GM12878 (cell line): ENCODE measurements around the gene NKX1-1. TPM values are rescaled to one million over a fixed set of nuclear protein-coding genes. Genes with fewer than 3 reads are reported as not detected.

Experiments used
- ATAC-seq: fragments of 200-7000 bp; cut with Tn5 transposase; 3 replicates; pipeline ENCODE4 v1.9.1; 2020; ENCODE audit warnings: mild to moderate bottlenecking, moderate library complexity
- BruUV-seq: library from RNA; stranded (reverse); fragments of 400-500 nt; replicated peaks from 2 replicates; lab custom pipeline; 2021; lab: Mats Ljungman, UMichigan
- CTCF ChIA-PET: fragments of 300-600 bp; sonication (Branson Sonifier 250); formaldehyde crosslinking; extraction: SDS; loops from one replicate; lab custom pipeline; 2021; ENCODE audit warnings: inconsistent platforms; lab: Yijun Ruan, JAX
- POLR2A ChIA-PET: fragments of 350-600 bp; formaldehyde crosslinking; extraction: SDS; loops from one replicate; lab custom pipeline; 2021; ENCODE audit warnings: inconsistent platforms; lab: Charles Lee
- RAD21 ChIA-PET: fragments of 300-600 bp; sonication (Branson Sonifier 250); formaldehyde crosslinking; loops from one replicate; lab custom pipeline; 2023; ENCODE audit warnings: antibody characterized with exemption; ENCODE audit not compliant: unreplicated experiment; lab: Charles Lee
- SMC1A ChIA-PET: fragments of 300-600 bp; sonication (Branson Sonifier 250); formaldehyde crosslinking; loops from one replicate; lab custom pipeline; 2023; ENCODE audit not compliant: unreplicated experiment, uncharacterized antibody; lab: Charles Lee
- DNase-seq: peaks from one replicate; pipeline ENCODE4 v3.0.0-alpha.2; 2011; ENCODE audit warnings: low read depth, low spot score
- FAIRE-seq: peaks from 3 replicates; lab custom pipeline; 2011; peaks lifted over from hg19 to GRCh38; lab: Jason Lieb, UNC
- H2AFZ ChIP-seq: 2 replicates; pipeline ENCODE4 v1.6.0; 2011; ENCODE audit warnings: low read depth, low read length, control low read depth; ENCODE audit not compliant: control insufficient read depth
- H3K27ac ChIP-seq: 2 replicates; pipeline ENCODE4 v1.5.1; 2011; ENCODE audit warnings: control low read depth; ENCODE audit not compliant: control insufficient read depth, insufficient read depth
- H3K27me3 ChIP-seq, 2 experiments: replicated peaks in 1 of 2; 2 replicates each; pipeline versions ENCODE4 v1.6.0 to v1.6.1; 2011; ENCODE audit warnings: low read length in 1 of 2; ENCODE audit not compliant: control insufficient read depth in 2 of 2, insufficient read depth in 2 of 2
- H3K36me3 ChIP-seq, 2 experiments: 2 replicates each; pipeline ENCODE4 v1.5.1; 2011; ENCODE audit warnings: low read length in 1 of 2; ENCODE audit not compliant: control insufficient read depth in 2 of 2, insufficient read depth in 2 of 2
- H3K4me1 ChIP-seq: 2 replicates; pipeline ENCODE4 v1.6.1; 2011; ENCODE audit warnings: mild to moderate bottlenecking, low read length, moderate library complexity, mixed read lengths; ENCODE audit not compliant: control insufficient read depth, insufficient read depth
- H3K4me2 ChIP-seq: 2 replicates; pipeline ENCODE4 v1.6.0; 2011; ENCODE audit warnings: control low read depth; ENCODE audit not compliant: control insufficient read depth, insufficient read depth
- H3K4me3 ChIP-seq: fragments of 200-600 bp; sonication (generic); 2 replicates; pipeline ENCODE4 v1.5.1; 2016
- H3K79me2 ChIP-seq: 2 replicates; pipeline ENCODE4 v1.6.0; 2011; ENCODE audit warnings: low read length; ENCODE audit not compliant: control insufficient read depth, insufficient read depth
- H3K9ac ChIP-seq: 2 replicates; pipeline ENCODE4 v1.8.0; 2011; ENCODE audit warnings: low read length, control low read depth, mixed read lengths; ENCODE audit not compliant: control insufficient read depth, insufficient read depth
- H3K9me3 ChIP-seq: replicated peaks from 3 replicates; pipeline ENCODE4 v1.5.1; 2011; ENCODE audit warnings: mild to moderate bottlenecking, low read length; ENCODE audit not compliant: control insufficient read depth, insufficient read depth
- H4K20me1 ChIP-seq: 2 replicates; pipeline ENCODE4 v1.6.0; 2011; ENCODE audit not compliant: control insufficient read depth, insufficient read depth
- BMI1 ChIP-seq: fragments of 450-650 bp; IDR thresholded peaks from 2 replicates; pipeline ENCODE4 v1.6.1; 2016; ENCODE audit warnings: mild to moderate bottlenecking, moderate library complexity, borderline replicate concordance
- CHD1 ChIP-seq: IDR thresholded peaks from 2 replicates; pipeline ENCODE4 v1.6.1; 2012; ENCODE audit warnings: low read depth, low read length, improper control_type of control experiment
- FOXK2 ChIP-seq: fragments of 450-650 bp; IDR thresholded peaks from 2 replicates; pipeline ENCODE4 v1.6.1; 2017; ENCODE audit warnings: mild to moderate bottlenecking, moderate library complexity
- FOXM1 ChIP-seq: IDR thresholded peaks from 2 replicates; pipeline ENCODE4 v1.6.1; 2012; ENCODE audit warnings: low read depth, mild to moderate bottlenecking, inconsistent platforms, low read length, moderate library complexity
- HSF1 ChIP-seq: fragments of 150-350 bp; IDR thresholded peaks from 2 replicates; pipeline ENCODE4 v1.6.1; 2014; ENCODE audit warnings: mild to moderate bottlenecking, low read depth, low read length
- IRF4 ChIP-seq: IDR thresholded peaks from 2 replicates; pipeline ENCODE4 v1.6.1; 2011; ENCODE audit warnings: low read depth, low read length
- MEF2B ChIP-seq: fragments of 450-650 bp; IDR thresholded peaks from 2 replicates; pipeline ENCODE4 v1.6.1; 2018; ENCODE audit warnings: mild to moderate bottlenecking, moderate library complexity; ENCODE audit not compliant: partially characterized antibody, poor library complexity, severe bottlenecking
- MTA2 ChIP-seq: fragments of 450-650 bp; IDR thresholded peaks from 2 replicates; pipeline ENCODE4 v1.6.1; 2016; ENCODE audit warnings: low read depth, mild to moderate bottlenecking, moderate library complexity
- MYC ChIP-seq: IDR thresholded peaks from 2 replicates; pipeline ENCODE4 v1.6.1; 2011; ENCODE audit warnings: mild to moderate bottlenecking, low read length, moderate library complexity, inconsistent platforms; ENCODE audit not compliant: insufficient read depth, insufficient replicate concordance, insufficient read length, severe bottlenecking
- NBN ChIP-seq: fragments of 450-650 bp; IDR thresholded peaks from 2 replicates; pipeline ENCODE4 v1.6.1; 2016
- NFIC ChIP-seq: IDR thresholded peaks from 2 replicates; pipeline ENCODE4 v1.6.1; 2012; ENCODE audit warnings: low read depth, mild to moderate bottlenecking, inconsistent platforms, low read length, moderate library complexity
- NR2C2 ChIP-seq: IDR thresholded peaks from 2 replicates; pipeline ENCODE4 v1.6.1; 2011; ENCODE audit warnings: borderline replicate concordance, low read depth; ENCODE audit not compliant: control insufficient read depth, insufficient read length
- PML ChIP-seq: IDR thresholded peaks from 2 replicates; pipeline ENCODE4 v1.6.1; 2012; ENCODE audit warnings: low read length, inconsistent platforms
- RAD21 ChIP-seq: IDR thresholded peaks from 2 replicates; pipeline ENCODE4 v1.6.1; 2011; ENCODE audit warnings: mild to moderate bottlenecking, low read depth, low read length, moderate library complexity; ENCODE audit not compliant: insufficient read depth
- RAD51 ChIP-seq: fragments of 450-650 bp; IDR thresholded peaks from 2 replicates; pipeline ENCODE4 v1.6.1; 2016; ENCODE audit warnings: moderate library complexity, mild to moderate bottlenecking, inconsistent platforms
- RUNX3 ChIP-seq: IDR thresholded peaks from 2 replicates; pipeline ENCODE4 v1.6.1; 2012; ENCODE audit warnings: low read length, inconsistent platforms
- ZBED1 ChIP-seq: IDR thresholded peaks from 2 replicates; pipeline ENCODE4 v1.6.1; 2016; ENCODE audit warnings: borderline replicate concordance
- ZNF384 ChIP-seq: IDR thresholded peaks from 2 replicates; pipeline ENCODE4 v1.6.1; 2012; ENCODE audit warnings: low read depth, mild to moderate bottlenecking, low read length, improper control_type of control experiment, borderline replicate concordance
- ZSCAN29 ChIP-seq: fragments of 450-650 bp; IDR thresholded peaks from 2 replicates; pipeline ENCODE4 v1.6.1; 2017; ENCODE audit warnings: mild to moderate bottlenecking, moderate library complexity
- WGBS: methylation state at CpG from one replicate; pipeline ENCODE4 v1.1.6; 2016; ENCODE audit warnings: low lambda C conversion rate; ENCODE audit not compliant: insufficient replicate concordance, insufficient coverage; ENCODE audit errors: missing lambda C conversion rate; 5-methylcytosine and 5-hydroxymethylcytosine counted together
- in situ Hi-C: fragments of 300-500 bp; cut with MboI; formaldehyde crosslinking; loops from 9 replicates; pipeline ENCODE4 v1.14.3; 2018; ENCODE audit warnings: mixed read lengths
- intact Hi-C: fragments of 100-400 bp; cut with micrococcal nuclease; formaldehyde crosslinking; loops from one replicate; pipeline ENCODE4 v1.14.2; 2022; ENCODE audit not compliant: unreplicated experiment
- polyA plus RNA-seq, 11 experiments: library from polyadenylated mRNA; depleted of rRNA in 4 of 11; unstranded in 6 of 11; stranded (reverse) in 5 of 11; fragments of >200 nt; fragmentation: Nextera tagmentation in 4 of 11; fragmentation: Illumina TruSeq in 1 of 11; extraction: Ambion mirVana in 4 of 11; extraction: Trizol in 1 of 11; gene quantifications; 1 replicate in 1 of 11; 2 replicates in 10 of 11; pipeline versions ENCODE4 v1.2.1 to v1.2.3, GENCODE V29; 2011 to 2016; ENCODE audit warnings: inconsistent platforms in 2 of 11, missing spikeins in 2 of 11, low read depth in 1 of 11
- total RNA-seq, 4 experiments: library from RNA; depleted of rRNA in 3 of 4; stranded (reverse); fragments of >200 nt in 3 of 4; fragmentation: Illumina TruSeq in 1 of 4; extraction: Trizol in 1 of 4; gene quantifications; 2 replicates each; pipeline versions ENCODE4 v1.2.1 to v1.2.3, GENCODE V29; 2013 to 2021

Gene NKX1-1
- total and polyA plus RNA-seq, 10 of the 15 experiments (the other 5 are each of a cell fraction or from before 2014, with no cell fraction given) = not detected

GRCh38 chr4:1403177-1403583 is 3.1 kb downstream of the NKX1-1 start:
- no peak overlapping the region for H3K27ac ChIP-seq
- SMC1A ChIA-PET = no interaction called here
- in situ Hi-C loops = loop anchor here (10.0 kb wide), 1 partner anchor 62 kb away; no protein-coding TSS in a partner anchor

More at GRCh38 chr4:1403177-1403583, 3.1 kb downstream of the NKX1-1 start:
- no peak overlapping the region for H3K4me2 ChIP-seq
- FAIRE-seq = no peak
- 95% methylated on average over 38 of the region's 58 CpGs for WGBS
- H3K4me3 ChIP-seq = no peak overlapping the region
- ATAC-seq = no peak
- DNase-seq = no peak
- no peaks in the 10 kb centered on the region for H3K27me3 ChIP-seq
- H2AFZ ChIP-seq = no peak overlapping the region
- ChIA-PET RAD21 (no interaction called here), POLR2A (no interaction called here)
- peaks cover 17% of the 10 kb centered on the region; the same call in 2 of the 3 replicates for H3K9me3 ChIP-seq
- H3K36me3 ChIP-seq = no peaks in the 10 kb centered on the region
- BruUV-seq = no TSS peak
- no peak overlapping the region for H3K9ac ChIP-seq
- intact Hi-C loops = no loop called here
- H4K20me1 ChIP-seq = no peaks in the 10 kb centered on the region
- H3K79me2 ChIP-seq = no peaks in the 10 kb centered on the region
- TF ChIP-seq HSF1 (no peak), MTA2 (no peak), MEF2B (no peak), IRF4 (no peak), ZBED1 (no peak), ZNF384 (no peak), RAD51 (no peak), BMI1 (no peak), FOXM1 (no peak), ZSCAN29 (no peak), RUNX3 (no peak), MYC (no peak), CHD1 (no peak), NR2C2 (no peak), PML (no peak), NBN (no peak), RAD21 (no peak), NFIC (no peak), FOXK2 (no peak)
- TF ChIP-seq, all 136 proteins: peak for 0
- CTCF ChIA-PET = no interaction called here
- no peaks in the 10 kb centered on the region for H3K4me1 ChIP-seq
